Mucosa of rectum (tissue), 2 donors: ENCODE data around the gene CLIP1.
"Not testable (repeated sequence)": the region's sequence is repeated elsewhere in the genome, so short reads cannot be mapped to it uniquely, and the experiment has no call there.

ENCODE experiments used
- H3K27ac ChIP-seq, 2 donors: one replicate each; pipeline ENCODE4 v1.7.0; 2013; ENCODE audit warnings: inconsistent platforms in 2 of 2, low read depth in 2 of 2, low read length in 2 of 2
- H3K27me3 ChIP-seq, 2 donors: one replicate each; pipeline ENCODE4 v1.7.0; 2013; ENCODE audit warnings: low read length in 2 of 2; ENCODE audit not compliant: control insufficient read depth in 2 of 2, insufficient read depth in 2 of 2
- H3K36me3 ChIP-seq, 2 donors: one replicate each; pipeline ENCODE4 v1.7.0; 2013; ENCODE audit warnings: low read length in 2 of 2; ENCODE audit not compliant: control insufficient read depth in 2 of 2, insufficient read depth in 2 of 2
- H3K4me1 ChIP-seq, 2 donors: one replicate each; pipeline ENCODE4 v1.7.0; 2013; ENCODE audit warnings: low read length in 2 of 2, mild to moderate bottlenecking in 1 of 2; ENCODE audit not compliant: control insufficient read depth in 2 of 2, insufficient read depth in 2 of 2
- H3K4me3 ChIP-seq, 2 donors: one replicate each; pipeline ENCODE4 v1.7.0; 2013; ENCODE audit warnings: low read length in 2 of 2
- H3K9ac ChIP-seq, 2 donors: one replicate each; pipeline ENCODE4 v1.7.0; 2013; ENCODE audit warnings: low read length in 2 of 2, low read depth in 1 of 2, mild to moderate bottlenecking in 1 of 2
- H3K9me3 ChIP-seq, 2 donors: one replicate each; pipeline ENCODE4 v1.7.0; 2013; ENCODE audit warnings: low read length in 2 of 2; ENCODE audit not compliant: control insufficient read depth in 2 of 2
- donor health status: healthy.
- donor health status: Normal muscosa, but diverticular disease.

CLIP1 gene

GRCh38 chr12:122382919-122383350, 39.5 kb downstream of the CLIP1 start:
- Histone ChIP-seq H3K4me3 (no peak overlapping the region), H3K36me3 (peaks cover 6% of the 10 kb centered on the region in 2 donors), H3K9me3 (no peaks in the 10 kb centered on the region), H3K4me1 (no peaks in the 10 kb centered on the region), H3K27me3 (no peaks in the 10 kb centered on the region), H3K9ac (no peak overlapping the region), H3K27ac (no peak overlapping the region)

- no peak overlapping the region for H3K9ac ChIP-seq
- no peaks in the 10 kb centered on the region for H3K4me1 ChIP-seq
- no peaks in the 10 kb centered on the region for H3K9me3 ChIP-seq
- no peak overlapping the region for H3K4me3 ChIP-seq
- peaks cover 6 to 13% of the 10 kb centered on the region in 2 donors for H3K36me3 ChIP-seq
- no peaks in the 10 kb centered on the region for H3K27me3 ChIP-seq
- no peak overlapping the region for H3K27ac ChIP-seq
Measured at GRCh38 chr12:122381021-122381420, 41.4 kb downstream of the CLIP1 start.

- H3K36me3 ChIP-seq = peaks cover 6 to 13% of the 10 kb centered on the region in 2 donors
- not testable (repeated sequence) for H3K9ac ChIP-seq, H3K27me3 ChIP-seq, H3K4me3 ChIP-seq, H3K9me3 ChIP-seq, H3K27ac ChIP-seq, H3K4me1 ChIP-seq
Measured at GRCh38 chr12:122376751-122377150, 45.7 kb downstream of the CLIP1 start.

- no peaks in the 10 kb centered on the region for H3K27me3 ChIP-seq
- no peak overlapping the region for H3K4me3 ChIP-seq
- peaks cover 0 to 2% of the 10 kb centered on the region in 2 donors for H3K4me1 ChIP-seq
- H3K9ac ChIP-seq = no peak overlapping the region
- H3K36me3 ChIP-seq = peaks cover 9 to 10% of the 10 kb centered on the region in 2 donors
- no peaks in the 10 kb centered on the region for H3K9me3 ChIP-seq
- no peak overlapping the region for H3K27ac ChIP-seq
Measured at GRCh38 chr12:122374707-122375106, 47.8 kb downstream of the CLIP1 start.

DNA sequence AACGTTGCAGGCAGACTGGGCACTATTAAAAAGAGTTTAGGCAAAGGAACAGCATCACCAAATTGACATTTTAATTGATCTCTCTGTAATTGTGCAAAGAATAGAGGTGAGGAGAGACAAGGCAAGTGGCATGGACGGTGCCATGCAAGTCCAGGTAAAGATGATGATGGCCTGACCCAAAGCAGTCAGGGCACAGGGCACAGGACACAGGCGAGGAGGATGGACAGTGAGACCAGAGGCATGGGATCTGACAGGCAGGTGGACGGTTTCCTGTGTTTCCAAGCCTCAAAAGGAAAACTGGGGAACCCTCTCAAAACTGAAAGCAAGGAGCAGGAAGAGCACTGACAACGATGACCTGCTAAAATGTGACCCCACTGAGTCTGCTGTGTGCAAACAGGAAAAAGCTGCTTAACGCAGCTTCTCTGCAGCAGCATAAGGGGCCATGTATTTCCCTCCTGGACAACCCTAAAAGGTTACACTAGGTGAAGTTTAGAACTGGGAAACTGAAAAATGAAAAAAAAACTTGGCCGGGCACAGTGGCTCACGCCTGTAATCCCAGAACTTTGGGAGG, 50.9 kb downstream of the CLIP1 start:
- no peak overlapping the region for H3K27ac ChIP-seq
- no peak overlapping the region for H3K4me3 ChIP-seq
- no peaks in the 10 kb centered on the region for H3K9me3 ChIP-seq
- H3K27me3 ChIP-seq = no peaks in the 10 kb centered on the region
- H3K9ac ChIP-seq = no peak overlapping the region
- H3K36me3 ChIP-seq = peaks cover 0 to 4% of the 10 kb centered on the region in 2 donors
- peaks cover 0 to 2% of the 10 kb centered on the region in 2 donors for H3K4me1 ChIP-seq

GRCh38 chr12:122368361-122369073, 54.0 kb downstream of the CLIP1 start:
- Histone ChIP-seq H3K27ac (peak overlapping the region in 1 of 2 donors; percentile 51), H3K36me3 (peaks cover 2 to 7% of the 10 kb centered on the region in 2 donors), H3K27me3 (no peaks in the 10 kb centered on the region), H3K4me1 (peaks cover 0 to 2% of the 10 kb centered on the region in 2 donors), H3K4me3 (no peak overlapping the region), H3K9ac (no peak overlapping the region), H3K9me3 (no peaks in the 10 kb centered on the region)

- H3K36me3 ChIP-seq, H3K27ac ChIP-seq, H3K9ac ChIP-seq, H3K27me3 ChIP-seq, H3K9me3 ChIP-seq, H3K4me3 ChIP-seq, H3K4me1 ChIP-seq: not testable (repeated sequence)
Measured at GRCh38 chr12:122367632-122368031, 54.8 kb downstream of the CLIP1 start.

DNA sequence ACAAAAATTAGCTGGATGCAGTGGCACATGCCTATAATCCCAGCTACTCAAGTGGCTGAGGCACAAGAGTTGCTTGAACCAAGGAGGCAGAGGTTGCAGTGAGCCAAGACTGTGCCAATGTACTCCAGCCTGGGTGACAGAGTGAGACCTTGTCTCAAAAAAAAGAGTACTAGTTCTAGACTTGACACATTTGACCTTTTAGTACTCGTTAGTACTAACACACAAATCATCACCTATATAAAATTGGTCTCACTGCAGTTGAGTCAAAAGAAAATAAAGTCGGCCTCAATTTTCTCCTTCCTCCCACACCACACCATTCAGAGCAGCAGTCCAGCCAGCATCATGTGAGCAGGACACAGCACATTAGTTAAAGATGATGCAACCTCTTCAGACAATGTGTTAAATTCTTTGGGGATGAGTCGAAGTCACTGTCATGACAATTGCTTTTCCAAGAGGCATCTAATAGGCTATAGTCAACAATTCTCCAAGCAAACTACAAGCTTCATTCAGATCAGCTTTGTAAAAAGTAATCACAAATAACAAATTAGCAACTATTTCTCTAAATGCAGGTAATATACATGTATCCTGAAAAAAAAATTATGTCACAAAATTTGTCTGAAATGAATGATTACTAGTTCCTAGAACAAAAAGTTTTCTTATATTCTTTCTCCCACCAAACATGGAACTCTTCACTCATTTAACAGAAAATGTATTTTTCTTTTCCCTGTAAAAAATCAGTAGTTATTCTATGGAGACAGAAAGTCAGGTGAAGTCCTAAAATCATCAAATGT, 55.6 kb downstream of the CLIP1 start:
- Histone ChIP-seq H3K4me3 (no peak overlapping the region), H3K4me1 (peaks cover 0 to 2% of the 10 kb centered on the region in 2 donors), H3K9me3 (no peaks in the 10 kb centered on the region), H3K36me3 (peaks cover 2 to 7% of the 10 kb centered on the region in 2 donors), H3K27me3 (no peaks in the 10 kb centered on the region), H3K27ac (peak overlapping the region; percentile 7 to 47), H3K9ac (no peak overlapping the region)

- H3K27me3 ChIP-seq, H3K9me3 ChIP-seq, H3K9ac ChIP-seq, H3K27ac ChIP-seq, H3K4me3 ChIP-seq, H3K4me1 ChIP-seq: not testable (repeated sequence)
- H3K36me3 ChIP-seq = peaks cover 10 to 11% of the 10 kb centered on the region in 2 donors
Measured at GRCh38 chr12:122365226-122365625, 57.2 kb downstream of the CLIP1 start.

DNA sequence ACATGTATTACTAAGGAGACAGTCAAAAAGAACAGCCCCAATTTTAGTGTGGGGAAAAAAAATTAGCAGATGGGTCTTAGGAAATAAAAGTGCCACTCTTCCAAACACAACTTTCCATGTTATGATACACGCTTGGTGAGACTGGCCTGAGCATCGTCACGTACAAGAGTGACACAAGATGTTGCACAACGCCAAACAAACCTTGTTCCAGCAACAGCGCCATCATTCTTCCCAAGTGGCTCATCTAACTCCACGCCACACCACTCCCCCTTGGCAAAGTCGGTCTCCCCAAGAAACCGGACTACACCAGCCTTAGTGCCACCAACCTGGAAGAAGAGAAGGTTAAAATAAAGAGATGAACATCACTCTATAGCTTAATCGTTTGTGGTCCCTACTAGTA, 58.7 kb downstream of the CLIP1 start:
- Histone ChIP-seq H3K4me3 (no peak overlapping the region), H3K4me1 (no peaks in the 10 kb centered on the region), H3K27ac (no peak overlapping the region), H3K9ac (no peak overlapping the region), H3K27me3 (no peaks in the 10 kb centered on the region), H3K36me3 (peaks cover 21% of the 10 kb centered on the region in 2 donors), H3K9me3 (no peaks in the 10 kb centered on the region)
